RWPE2 (cell line): ENCODE measurements around the gene PLXNC1.

ENCODE experiments used
- ATAC-seq: fragments of 200-7000 bp; cut with Tn5 transposase; 3 replicates; pipeline ENCODE4 v1.9.1; 2021; ENCODE audit warnings: low read depth
- DNase-seq: peaks from one replicate; pipeline ENCODE4 v3.0.0-alpha.2; 2020; ENCODE audit warnings: low spot score
- H3K27ac ChIP-seq: fragments of 450-650 bp; 2 replicates; pipeline ENCODE4 v1.5.1; 2017; ENCODE audit warnings: mild to moderate bottlenecking; ENCODE audit not compliant: poor library complexity, severe bottlenecking
- H3K27me3 ChIP-seq: fragments of 250-450 bp; sonication (Bioruptor Pico); 2 replicates; pipeline ENCODE4 v1.5.1; 2021; ENCODE audit warnings: mild to moderate bottlenecking, moderate library complexity; ENCODE audit not compliant: insufficient read depth, poor library complexity, severe bottlenecking
- H3K36me3 ChIP-seq: fragments of 250-450 bp; sonication (Bioruptor Pico); 2 replicates; pipeline ENCODE4 v1.5.1; 2020; ENCODE audit warnings: low read depth, mild to moderate bottlenecking, moderate library complexity
- H3K4me1 ChIP-seq: fragments of 250-450 bp; sonication (Bioruptor Pico); 2 replicates; pipeline ENCODE4 v1.5.1; 2021; ENCODE audit warnings: mild to moderate bottlenecking, moderate library complexity; ENCODE audit not compliant: insufficient read depth, poor library complexity, severe bottlenecking
- H3K4me3 ChIP-seq: fragments of 250-450 bp; sonication (Bioruptor Pico); 2 replicates; pipeline ENCODE4 v1.5.1; 2021; ENCODE audit warnings: mild to moderate bottlenecking, moderate library complexity; ENCODE audit not compliant: severe bottlenecking
- H3K9me3 ChIP-seq: fragments of 250-450 bp; sonication (Bioruptor Pico); 2 replicates; pipeline ENCODE4 v1.5.1; 2021; ENCODE audit warnings: mild to moderate bottlenecking, moderate library complexity; ENCODE audit not compliant: severe bottlenecking
- CTCF ChIP-seq: fragments of 450-650 bp; IDR thresholded peaks from one replicate; pipeline ENCODE4 v1.5.1; 2017; ENCODE audit warnings: mild to moderate bottlenecking, moderate library complexity; ENCODE audit not compliant: poor library complexity, severe bottlenecking

Gene PLXNC1

GRCh38 chr12:94250130-94250529 lies 101.8 kb downstream of the PLXNC1 start:
- no peak for ATAC-seq
- H3K27me3 ChIP-seq = no peaks in the 10 kb centered on the region

GRCh38 chr12:94254270-94254669 lies 105.9 kb downstream of the PLXNC1 start:
- DNase-seq = no peak
- H3K4me3 ChIP-seq = no peak overlapping the region
- no peak overlapping the region for H3K27ac ChIP-seq
- H3K36me3 ChIP-seq = no peaks in the 10 kb centered on the region
- no peaks in the 10 kb centered on the region for H3K4me1 ChIP-seq
- no peaks in the 10 kb centered on the region for H3K9me3 ChIP-seq
- no peaks in the 10 kb centered on the region for H3K27me3 ChIP-seq
- no peak for ATAC-seq
- no peak for TF ChIP-seq CTCF

More at GRCh38 chr12:94250130-94250529, 101.8 kb downstream of the PLXNC1 start:
- no peak for TF ChIP-seq CTCF
- Histone ChIP-seq H3K27ac (no peak overlapping the region), H3K4me1 (no peaks in the 10 kb centered on the region), H3K36me3 (no peaks in the 10 kb centered on the region), H3K4me3 (no peak overlapping the region), H3K9me3 (no peaks in the 10 kb centered on the region)
- no peak for DNase-seq

- no peaks in the 10 kb centered on the region for H3K27me3 ChIP-seq
- H3K27ac ChIP-seq = no peak overlapping the region
- no peaks in the 10 kb centered on the region for H3K4me1 ChIP-seq
- no peaks in the 10 kb centered on the region for H3K9me3 ChIP-seq
- H3K4me3 ChIP-seq = no peak overlapping the region
- ATAC-seq = no peak
- no peak for TF ChIP-seq CTCF
- DNase-seq = no peak
- no peaks in the 10 kb centered on the region for H3K36me3 ChIP-seq
These were observed 106.6 kb downstream of the PLXNC1 start for GRCh38 chr12:94255006-94255405.

GRCh38 chr12:94255428-94255827 lies 107.1 kb downstream of the PLXNC1 start:
- no peak for TF ChIP-seq CTCF
- no peaks in the 10 kb centered on the region for H3K27me3 ChIP-seq
- no peaks in the 10 kb centered on the region for H3K9me3 ChIP-seq
- no peaks in the 10 kb centered on the region for H3K36me3 ChIP-seq
- ATAC-seq (no peak), DNase-seq (no peak)
- no peak overlapping the region for H3K27ac ChIP-seq
- no peaks in the 10 kb centered on the region for H3K4me1 ChIP-seq
- no peak overlapping the region for H3K4me3 ChIP-seq

- TF ChIP-seq CTCF = no peak
- no peak for DNase-seq
- ATAC-seq = no peak
- H3K9me3 ChIP-seq = no peaks in the 10 kb centered on the region
- no peak overlapping the region for H3K27ac ChIP-seq
- H3K4me1 ChIP-seq = peaks cover 6% of the 10 kb centered on the region
- H3K4me3 ChIP-seq = no peak overlapping the region
- H3K27me3 ChIP-seq = no peaks in the 10 kb centered on the region
- H3K36me3 ChIP-seq = no peaks in the 10 kb centered on the region
These were observed 110.2 kb downstream of the PLXNC1 start for GRCh38 chr12:94258593-94258992.
